GM12892 (cell line): ENCODE data around the gene PBX1.

ENCODE experiments used
- POLR2A ChIP-seq: IDR thresholded peaks from 2 replicates; pipeline ENCODE4 v1.6.1; 2011; ENCODE audit warnings: low read depth, low read length, control low read depth
- POLR2AphosphoS5 ChIP-seq: IDR thresholded peaks from 2 replicates; pipeline ENCODE4 v1.6.1; 2011; ENCODE audit warnings: low read depth, low read length, control low read depth

- no peak for TF ChIP-seq POLR2A
- no peak for TF ChIP-seq POLR2AphosphoS5
Measured at GRCh38 chr1:164614316-164614715, 55.3 kb downstream of the PBX1 start.
